NOMO-1 treated with DMSO at 0.1 percent for 48 hours (cell line): ENCODE results near the gene SLC4A9.
A peak's percentile ranks its signal among the peaks of the same experiment; 100 is the strongest.

Experiments
- DNase-seq: peaks from one replicate; lab custom pipeline; 2025; ENCODE audit not compliant: unreplicated experiment; lab: John Stamatoyannopoulos, UW

SLC4A9 gene, protein sequence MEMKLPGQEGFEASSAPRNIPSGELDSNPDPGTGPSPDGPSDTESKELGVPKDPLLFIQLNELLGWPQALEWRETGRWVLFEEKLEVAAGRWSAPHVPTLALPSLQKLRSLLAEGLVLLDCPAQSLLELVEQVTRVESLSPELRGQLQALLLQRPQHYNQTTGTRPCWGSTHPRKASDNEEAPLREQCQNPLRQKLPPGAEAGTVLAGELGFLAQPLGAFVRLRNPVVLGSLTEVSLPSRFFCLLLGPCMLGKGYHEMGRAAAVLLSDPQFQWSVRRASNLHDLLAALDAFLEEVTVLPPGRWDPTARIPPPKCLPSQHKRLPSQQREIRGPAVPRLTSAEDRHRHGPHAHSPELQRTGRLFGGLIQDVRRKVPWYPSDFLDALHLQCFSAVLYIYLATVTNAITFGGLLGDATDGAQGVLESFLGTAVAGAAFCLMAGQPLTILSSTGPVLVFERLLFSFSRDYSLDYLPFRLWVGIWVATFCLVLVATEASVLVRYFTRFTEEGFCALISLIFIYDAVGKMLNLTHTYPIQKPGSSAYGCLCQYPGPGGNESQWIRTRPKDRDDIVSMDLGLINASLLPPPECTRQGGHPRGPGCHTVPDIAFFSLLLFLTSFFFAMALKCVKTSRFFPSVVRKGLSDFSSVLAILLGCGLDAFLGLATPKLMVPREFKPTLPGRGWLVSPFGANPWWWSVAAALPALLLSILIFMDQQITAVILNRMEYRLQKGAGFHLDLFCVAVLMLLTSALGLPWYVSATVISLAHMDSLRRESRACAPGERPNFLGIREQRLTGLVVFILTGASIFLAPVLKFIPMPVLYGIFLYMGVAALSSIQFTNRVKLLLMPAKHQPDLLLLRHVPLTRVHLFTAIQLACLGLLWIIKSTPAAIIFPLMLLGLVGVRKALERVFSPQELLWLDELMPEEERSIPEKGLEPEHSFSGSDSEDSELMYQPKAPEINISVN

DNA sequence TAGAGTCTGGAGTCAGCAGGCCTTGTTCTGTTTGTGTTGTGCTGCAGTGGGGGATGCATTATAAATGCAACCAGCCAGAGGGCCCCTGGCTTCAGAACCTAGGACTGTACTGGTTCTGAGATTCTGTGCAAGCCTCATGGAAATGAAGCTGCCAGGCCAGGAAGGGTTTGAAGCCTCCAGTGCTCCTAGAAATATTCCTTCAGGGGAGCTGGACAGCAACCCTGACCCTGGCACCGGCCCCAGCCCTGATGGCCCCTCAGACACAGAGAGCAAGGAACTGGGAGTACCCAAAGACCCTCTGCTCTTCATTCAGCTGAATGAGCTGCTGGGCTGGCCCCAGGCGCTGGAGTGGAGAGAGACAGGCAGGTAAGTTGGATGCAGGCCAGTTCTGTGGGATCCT is at the start of gene SLC4A9:
SLC4A9 (plus strand) TSS at position 94 of the 400 bp plus-strand sequence; CDS start at position 137, 43 bp downstream.
- DNase-seq: no peak

DNA sequence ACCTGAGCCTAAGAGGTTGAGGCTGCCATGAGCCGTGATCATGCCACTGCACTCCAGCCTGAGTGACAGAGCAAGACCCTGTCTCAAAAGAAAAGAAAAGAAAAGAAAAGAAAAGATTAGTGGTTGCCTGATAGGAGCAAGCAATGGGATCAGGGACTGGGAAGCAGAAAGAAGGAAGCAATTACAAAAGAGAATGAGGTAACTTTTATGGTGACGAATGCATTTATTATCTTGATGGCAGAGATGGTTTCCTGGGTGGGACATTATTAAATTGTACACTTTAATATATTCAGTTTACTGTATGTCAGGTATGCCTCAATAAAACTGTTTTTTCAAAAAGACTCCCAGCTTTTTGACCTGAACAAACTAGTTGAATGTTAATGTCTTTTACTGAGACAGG is 49.6 kb upstream of the SLC4A9 start:
- no peak for DNase-seq

DNA sequence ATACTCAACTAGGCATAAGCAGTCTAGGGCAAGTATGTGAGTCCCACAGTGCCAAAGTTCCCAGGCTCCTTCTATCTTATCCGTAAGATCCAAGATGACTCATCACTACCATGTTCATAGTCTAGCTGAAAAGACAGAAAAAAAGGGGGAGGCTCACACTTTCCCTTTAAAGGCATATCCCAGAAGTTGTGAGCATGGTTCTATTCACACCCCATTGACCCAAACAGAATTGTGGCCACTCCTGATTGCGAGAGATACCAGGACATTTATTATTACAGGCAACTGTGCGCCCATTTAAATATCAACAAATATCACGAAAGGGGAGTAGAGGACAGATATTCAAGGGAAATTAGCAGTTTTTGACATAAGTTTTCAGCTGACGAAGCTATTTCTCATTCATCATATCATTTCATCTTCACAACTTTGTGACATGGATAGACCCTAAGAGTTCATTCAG is 49.0 kb upstream of the SLC4A9 start:
- DNase-seq: no peak

DNA sequence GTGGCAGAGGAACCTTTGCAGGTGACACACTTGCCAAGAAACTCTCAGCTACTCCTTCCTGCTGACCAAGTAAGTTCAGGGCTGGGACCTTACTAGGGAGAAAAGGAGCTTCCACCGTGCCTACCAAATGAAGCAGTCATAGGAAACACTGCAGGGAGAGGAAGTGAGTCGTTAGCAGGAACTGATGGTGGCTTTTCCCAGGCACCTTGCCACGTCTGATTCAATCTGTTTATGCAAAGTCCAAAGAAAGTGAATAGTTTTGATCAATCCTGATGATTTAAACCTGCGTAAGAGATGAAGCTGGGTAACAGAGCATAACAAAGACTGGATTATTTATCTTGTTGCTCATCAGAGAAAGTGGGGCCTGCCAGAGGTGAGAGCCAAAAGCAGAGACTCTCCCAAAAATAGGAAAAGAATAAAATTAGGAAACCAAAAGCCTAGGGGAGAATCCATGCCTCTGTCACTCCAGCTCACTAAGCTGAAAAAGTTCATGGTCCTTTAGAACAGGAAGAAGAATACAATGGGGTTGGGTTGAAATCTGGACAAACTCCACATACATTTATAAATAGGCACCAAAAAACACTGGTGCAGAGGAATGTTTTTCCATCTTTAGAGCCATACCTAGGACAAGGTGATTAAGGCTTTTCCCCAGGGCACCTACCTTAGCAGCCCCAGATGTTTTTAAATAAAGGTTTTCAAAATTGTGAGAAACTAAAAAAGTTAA is 47.8 kb upstream of the SLC4A9 start:
- DNase-seq: peak; percentile 42

DNA sequence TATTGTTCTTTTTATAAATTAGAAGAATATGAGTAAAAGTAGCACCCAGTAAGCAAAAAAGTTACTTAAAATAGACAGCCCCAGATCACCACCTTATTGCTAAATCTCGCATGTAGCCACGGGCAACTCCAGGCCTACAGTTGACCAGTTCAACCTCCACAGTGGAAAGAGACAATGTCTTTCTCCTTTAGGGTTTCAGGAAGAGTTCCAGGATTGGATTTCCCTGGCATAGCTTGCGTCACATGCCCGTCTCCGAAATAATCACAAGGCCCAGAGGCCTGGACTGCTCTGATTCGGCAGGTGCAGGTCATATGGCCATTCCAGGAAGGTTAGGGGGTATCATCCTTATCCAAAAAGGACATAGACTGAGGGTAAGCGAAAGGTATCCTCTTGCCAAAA is 47.2 kb upstream of the SLC4A9 start:
- no peak for DNase-seq

DNA sequence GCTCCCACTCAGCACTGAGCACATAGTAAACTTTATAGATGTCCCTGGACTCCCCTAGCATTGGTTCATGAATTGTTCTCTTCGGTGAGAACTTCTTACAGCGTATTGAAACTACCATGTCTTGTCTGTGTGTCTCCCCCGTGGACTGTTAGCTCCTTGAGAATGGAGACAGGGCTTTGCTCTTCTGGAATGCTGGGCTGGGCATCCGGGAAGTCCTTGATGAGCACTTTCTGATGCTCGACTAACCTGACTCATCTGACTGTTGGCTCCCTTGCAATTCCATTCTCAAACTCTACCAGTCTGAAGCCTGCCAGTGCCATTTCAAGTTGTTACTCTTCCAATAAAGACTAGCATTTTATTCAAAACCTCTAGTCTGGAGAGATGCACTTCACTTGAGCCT is 42.1 kb upstream of the SLC4A9 start:
- DNase-seq: no peak

DNA sequence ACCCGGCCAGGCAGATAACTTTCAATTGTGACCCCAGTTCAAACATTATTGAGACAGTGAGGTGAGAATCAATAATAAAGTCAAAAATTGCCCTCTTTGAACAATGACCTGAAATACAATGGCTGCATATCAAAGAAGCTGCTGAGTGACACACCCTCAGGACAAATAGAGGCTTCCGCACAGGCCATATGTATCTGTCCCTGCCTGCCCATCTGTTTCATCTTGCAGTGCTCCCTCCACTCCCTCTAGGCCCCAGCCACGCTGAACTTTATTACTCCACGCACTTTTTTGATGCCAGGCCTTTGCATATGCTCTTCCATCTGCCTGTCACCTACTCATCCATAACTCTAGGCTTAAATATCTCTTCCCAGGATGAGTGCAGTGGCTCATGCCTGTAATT is 41.2 kb upstream of the SLC4A9 start:
- DNase-seq: no peak

DNA sequence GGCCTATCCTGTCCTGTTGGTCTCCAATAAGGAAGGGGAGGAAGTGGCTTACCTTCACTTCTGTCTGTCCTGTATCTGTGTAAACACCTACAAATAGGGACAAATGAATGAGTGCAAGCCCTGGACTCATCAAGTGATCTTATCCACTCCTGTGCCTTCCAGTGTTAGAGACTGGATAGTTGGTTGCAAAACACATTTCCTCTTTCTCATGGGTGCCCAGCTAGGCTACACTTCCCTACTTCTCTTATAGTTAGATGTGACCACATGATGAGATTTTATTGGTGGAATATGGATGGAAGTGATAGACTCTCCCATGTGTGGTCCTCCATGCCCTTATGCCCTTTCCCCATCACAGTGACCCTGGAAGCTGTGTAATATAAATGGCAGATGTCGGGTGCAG is 40.2 kb upstream of the SLC4A9 start:
- peak; percentile 84 for DNase-seq

DNA sequence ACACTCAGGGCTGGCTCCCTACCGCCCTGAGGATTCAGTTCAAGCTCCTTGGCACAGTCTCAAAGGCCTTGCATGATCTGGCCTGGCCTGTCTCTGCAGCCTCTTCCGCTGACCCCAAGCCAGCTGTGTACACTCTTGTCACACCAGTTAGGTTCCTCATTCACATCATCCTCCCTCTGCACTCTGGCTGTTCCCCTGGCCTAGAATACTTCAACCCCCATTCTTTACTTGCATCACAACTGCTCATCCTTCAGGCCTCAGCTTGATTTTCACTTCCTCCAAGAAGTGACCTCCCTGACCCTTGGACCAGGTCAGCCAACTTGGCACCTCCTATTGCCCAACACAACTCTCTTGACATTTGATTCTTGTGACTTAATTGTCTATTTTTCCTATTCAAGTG is 38.2 kb upstream of the SLC4A9 start:
- peak; percentile 98 for DNase-seq

DNA sequence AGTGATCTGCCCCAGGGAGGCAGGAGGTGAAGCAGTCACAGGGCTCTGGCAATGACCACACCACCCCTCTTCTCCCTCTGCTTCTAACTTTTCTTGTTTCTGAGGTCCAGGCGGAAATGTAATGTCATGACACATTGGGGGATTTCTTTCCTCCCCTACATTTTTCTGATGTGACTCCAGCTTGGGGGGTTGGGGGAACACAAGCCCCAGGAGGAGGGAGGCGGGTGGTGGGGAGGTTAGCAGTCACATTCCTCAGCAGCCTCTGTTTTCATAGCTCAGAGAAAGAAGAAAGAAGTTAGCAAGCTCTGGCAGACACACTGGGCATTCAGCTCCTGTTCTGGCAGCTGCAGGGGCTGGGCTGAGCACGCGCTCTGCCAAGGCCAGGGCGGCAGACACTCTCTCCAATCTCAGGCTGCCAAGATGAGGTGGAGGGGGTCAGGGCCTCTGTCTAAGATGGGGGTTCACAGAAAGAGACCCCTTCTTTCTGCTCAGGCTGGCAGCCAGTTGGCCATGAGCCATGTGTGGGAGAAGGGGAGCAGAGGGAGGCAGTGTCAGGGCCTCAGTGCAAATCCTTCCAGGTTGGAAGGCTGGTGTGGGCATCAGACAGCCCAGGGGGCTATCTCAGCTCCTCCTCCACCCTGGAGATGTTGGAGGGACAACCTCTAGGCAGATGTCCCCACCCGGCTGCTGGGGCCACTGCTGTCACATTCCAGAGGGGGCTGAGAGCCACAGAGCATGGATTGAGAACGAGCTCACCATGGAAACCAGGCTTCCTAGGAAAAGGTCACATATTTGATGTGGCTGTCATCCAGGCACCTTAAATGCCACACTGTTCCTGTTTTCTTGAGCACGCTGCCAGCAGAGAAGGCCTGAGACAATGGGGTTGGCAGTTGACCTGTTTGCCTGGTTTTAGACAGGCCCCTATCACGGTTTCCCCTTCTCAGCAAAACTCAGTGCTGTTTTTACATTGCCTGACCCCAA is 37.0 kb upstream of the SLC4A9 start:
- DNase-seq: no peak

DNA sequence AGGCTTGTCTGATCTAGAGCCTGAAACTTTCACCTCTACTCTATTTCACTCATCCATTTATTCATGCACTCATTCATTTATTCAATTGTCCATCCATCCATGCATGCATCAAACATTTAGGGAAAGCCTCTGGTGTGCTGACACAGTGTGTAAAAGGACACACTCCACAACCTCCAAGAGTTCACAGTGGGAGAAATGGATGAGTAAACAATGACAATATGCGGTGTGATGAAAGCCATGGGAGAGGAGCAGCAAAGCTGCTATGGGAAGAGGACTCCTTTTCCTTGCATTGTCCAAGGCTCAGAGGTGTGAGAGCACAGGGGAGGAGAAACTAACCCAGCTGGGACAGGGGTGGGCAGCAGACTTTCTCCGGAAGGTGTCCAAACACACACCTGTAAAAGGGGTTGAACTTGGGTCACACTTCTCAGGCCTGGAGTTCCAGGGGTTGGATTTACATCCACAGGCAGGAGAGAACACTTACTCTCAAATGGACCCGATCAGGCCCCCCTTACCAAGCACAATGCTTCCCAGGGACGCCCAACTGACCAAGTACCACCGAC is 35.9 kb upstream of the SLC4A9 start:
- DNase-seq: no peak

DNA sequence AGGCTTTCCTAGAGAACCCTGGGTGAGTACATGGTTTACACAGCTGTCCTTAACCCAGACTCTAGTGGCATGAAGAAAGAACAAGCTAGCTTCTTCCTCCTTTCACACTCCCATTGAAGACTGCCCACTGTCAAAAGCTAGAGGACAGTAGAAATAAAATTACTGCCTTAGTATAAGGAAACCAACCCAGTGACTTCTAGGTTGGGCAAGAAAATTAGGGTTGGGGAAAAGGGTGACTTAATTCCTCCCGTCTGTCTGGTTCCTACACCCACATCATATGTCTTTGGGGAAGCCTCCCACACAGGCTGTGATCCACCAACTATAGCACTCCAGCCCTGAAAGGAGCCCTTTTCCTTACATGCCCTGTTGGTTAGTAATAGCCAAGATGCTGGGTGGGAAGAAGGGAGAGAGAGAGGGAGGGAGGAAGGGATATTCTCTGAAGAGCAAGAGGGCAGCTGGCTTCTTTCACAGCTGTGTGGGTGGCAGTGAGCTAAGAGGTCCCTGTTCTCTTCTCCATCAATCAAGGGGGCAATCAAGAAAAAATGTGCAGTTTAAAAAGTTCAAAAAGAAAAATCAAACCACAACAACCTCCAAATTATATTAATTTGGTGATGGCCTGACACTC is 35.3 kb upstream of the SLC4A9 start:
- peak; percentile 58 for DNase-seq

DNA sequence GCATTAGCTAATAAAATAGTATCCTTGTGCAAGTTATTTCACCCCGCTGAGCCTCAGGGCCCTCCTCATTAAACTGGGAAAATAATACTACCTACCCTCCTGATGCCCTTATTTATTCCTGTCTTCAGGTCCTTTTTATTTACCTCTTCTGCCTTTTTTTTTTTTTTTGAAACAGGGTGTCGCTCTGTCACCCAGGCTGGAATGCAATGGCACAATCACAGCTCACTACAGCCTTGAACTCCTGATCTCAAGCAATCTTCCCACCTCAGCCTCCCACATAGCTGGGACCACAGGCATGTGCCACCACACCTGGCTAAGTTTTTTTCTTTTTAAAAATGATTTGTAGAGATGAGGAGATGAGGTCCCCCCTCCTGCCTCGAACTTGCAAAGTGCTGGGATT is 34.5 kb upstream of the SLC4A9 start:
- DNase-seq: no peak

DNA sequence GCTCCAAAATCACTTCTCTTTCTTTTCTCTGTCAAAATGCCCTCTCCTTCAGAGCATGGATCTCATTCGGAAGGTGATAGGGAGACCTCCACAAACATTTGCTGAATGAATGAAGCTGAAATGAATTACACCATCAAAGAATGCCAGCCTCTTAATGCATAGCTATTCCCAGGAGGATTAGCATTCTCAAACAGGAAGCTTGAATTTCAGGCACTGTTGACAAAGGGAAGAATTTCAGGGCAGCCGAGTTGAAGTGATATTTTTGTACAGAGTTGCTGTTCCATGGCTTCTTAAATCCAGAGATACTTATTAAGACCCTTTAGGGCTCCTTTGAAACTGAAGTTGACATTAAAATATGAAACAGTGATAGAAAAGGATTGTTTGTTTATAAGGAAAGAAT is 32.4 kb upstream of the SLC4A9 start:
- DNase-seq: no peak

DNA sequence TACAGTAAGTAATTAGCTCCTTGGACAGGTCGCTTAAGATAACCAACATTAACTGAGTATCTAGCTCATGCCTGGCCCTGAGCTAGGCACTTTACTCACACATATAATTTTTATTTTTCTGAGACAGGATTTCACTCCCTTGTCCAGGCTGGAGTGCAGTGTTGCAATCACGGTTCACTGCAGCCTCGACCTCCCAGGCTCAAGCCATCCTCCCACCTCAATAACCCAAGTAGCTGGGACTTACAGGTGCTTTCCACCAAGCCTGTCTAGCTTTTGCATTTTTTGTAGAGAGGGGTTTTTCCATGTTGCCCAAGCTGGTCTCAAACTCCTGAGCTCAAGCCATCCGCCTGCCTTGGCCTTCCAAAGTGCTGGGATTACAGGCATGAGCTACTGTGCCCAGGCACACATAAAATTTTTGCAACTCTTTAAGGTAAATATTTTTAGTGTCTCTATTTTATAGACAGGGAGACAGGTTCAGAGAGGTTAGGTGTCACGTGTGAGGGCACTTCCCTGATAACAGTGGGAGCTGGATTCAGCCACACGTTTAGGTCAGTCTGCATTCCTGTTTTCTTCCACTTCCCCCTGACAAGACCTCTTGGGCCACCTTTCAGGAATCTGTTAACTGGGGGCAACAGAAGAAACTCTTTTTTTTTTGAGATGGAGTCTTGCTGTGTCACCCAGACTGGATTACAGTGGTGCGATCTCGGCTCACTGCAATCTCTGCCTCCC is 31.8 kb upstream of the SLC4A9 start:
- DNase-seq: no peak

DNA sequence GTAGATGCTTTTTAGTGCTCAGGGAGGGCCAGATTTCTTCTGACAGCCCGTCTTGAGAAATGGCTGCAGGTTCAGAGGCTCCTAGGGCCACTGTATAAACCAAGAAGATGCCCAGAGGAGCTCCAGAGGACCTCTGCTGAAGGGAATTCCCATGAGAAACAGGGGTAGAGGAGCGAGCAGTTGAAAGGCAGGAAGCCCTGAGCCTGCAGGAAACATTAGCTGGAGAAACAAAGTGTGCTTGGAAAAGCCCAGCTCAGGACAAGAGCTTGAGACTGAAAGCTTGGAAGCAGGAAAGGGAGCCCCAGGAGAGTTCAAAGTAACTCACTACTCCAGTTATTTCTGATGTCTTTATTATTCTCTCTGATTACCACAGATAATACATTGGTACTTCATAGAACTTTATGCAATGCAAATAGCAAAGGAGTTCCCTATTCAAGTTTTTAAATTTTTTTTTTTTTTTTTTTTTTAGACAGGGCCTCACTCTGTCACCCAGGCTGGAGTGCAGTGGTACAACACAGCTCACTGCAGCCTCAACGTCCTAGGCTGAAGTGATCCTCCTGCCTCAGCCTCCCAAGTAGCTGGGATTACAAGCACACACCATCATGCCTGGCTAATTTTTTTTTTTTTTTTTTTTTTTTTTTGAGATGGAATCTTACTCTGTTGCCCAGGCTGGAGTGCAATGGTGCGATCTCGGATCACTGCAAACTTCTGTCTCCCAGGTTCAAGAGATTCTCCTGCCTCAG is 30.1 kb upstream of the SLC4A9 start:
- no peak for DNase-seq

DNA sequence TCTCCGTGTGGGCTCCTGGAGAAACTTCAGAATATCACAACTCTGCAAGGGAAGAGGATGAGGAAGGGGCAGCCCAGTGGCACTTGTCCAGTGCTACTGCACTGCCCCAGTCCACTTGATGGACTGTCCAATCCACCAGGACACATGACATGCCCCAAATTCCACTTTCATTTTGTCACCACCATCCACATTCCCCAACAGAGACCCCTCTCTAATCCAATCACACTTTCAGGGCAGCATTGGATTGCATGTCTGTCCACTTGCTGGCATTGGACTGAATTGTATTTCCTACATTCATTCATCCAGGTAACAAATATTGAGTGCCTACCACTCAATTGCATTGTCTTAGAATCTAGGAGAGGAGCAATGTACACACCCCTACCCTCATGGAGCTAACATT is 28.4 kb upstream of the SLC4A9 start:
- no peak for DNase-seq

DNA sequence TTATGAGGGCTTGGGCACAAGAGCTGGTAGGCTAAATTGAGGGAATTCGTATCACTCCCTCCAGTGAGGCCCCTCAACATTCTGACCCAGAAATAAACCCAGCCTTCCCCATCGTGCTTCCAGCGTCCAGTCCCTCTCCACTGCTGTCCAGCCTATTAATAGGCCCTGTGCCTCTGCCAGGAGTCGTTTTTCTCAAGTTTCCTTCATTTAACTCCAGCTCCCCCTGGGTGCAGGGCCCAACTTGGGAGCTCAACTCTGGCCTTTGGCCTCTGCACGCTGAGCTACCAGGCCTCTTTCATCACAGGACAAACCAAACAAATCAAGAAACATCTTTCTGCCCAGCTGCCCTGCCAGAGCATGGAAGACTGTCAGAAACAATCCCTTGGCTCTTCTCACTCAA is 23.6 kb upstream of the SLC4A9 start:
- no peak for DNase-seq
